Endothelial cell of umbilical vein (primary cell): ENCODE results near the gene ACTR1A. TPM values are rescaled to one million over a fixed set of nuclear protein-coding genes. Genes with fewer than 3 reads are reported as not detected.

ENCODE experiments used
- BruUV-seq: library from RNA; stranded (reverse); fragments of 400-500 nt; replicated peaks from 2 replicates; lab custom pipeline; 2021; lab: Mats Ljungman, UMichigan
- CTCF ChIA-PET: fragments of 300-600, 350-600 bp; sonication (Branson Sonifier 250); formaldehyde crosslinking; loops from one replicate; lab custom pipeline; 2021; ENCODE audit warnings: antibody characterized with exemption, inconsistent platforms; lab: Charles Lee
- POLR2A ChIA-PET: fragments of 300-600, 350-600 bp; sonication (Branson Sonifier 250); formaldehyde crosslinking; loops from one replicate; lab custom pipeline; 2021; ENCODE audit warnings: antibody characterized with exemption, inconsistent platforms; lab: Charles Lee
- DNase-seq: peaks from one replicate; pipeline ENCODE4 v3.0.0-alpha.2; 2011; ENCODE audit warnings: low read depth, low spot score
- FAIRE-seq: peaks from 2 replicates; lab custom pipeline; 2011; peaks lifted over from hg19 to GRCh38; lab: Jason Lieb, UNC
- H2AFZ ChIP-seq: 2 replicates; pipeline ENCODE4 v1.6.0; 2012; ENCODE audit warnings: low read depth, low read length, control low read depth, inconsistent platforms
- H3K27ac ChIP-seq: 2 replicates; pipeline ENCODE4 v1.5.1; 2011; ENCODE audit warnings: low read depth, mild to moderate bottlenecking, control low read depth, low read length, moderate library complexity; ENCODE audit not compliant: insufficient read depth
- H3K27me3 ChIP-seq, 2 experiments: 2 replicates each; pipeline versions ENCODE4 v1.6.0 to v1.6.1; 2011; ENCODE audit warnings: low read length in 2 of 2, mixed read lengths in 1 of 2; ENCODE audit not compliant: control insufficient read depth in 2 of 2, insufficient read depth in 2 of 2
- H3K36me3 ChIP-seq, 2 experiments: 2 replicates in 1 of 2; 3 replicates in 1 of 2; pipeline ENCODE4 v1.5.1; 2011; ENCODE audit warnings: low read length in 2 of 2, mild to moderate bottlenecking in 1 of 2, moderate library complexity in 1 of 2; ENCODE audit not compliant: control insufficient read depth in 2 of 2, insufficient read depth in 2 of 2; ENCODE audit errors: extremely low read depth in 1 of 2
- H3K4me1 ChIP-seq: 3 replicates; pipeline ENCODE4 v1.5.1; 2011; ENCODE audit warnings: mild to moderate bottlenecking, low read length; ENCODE audit not compliant: control insufficient read depth, insufficient read depth; ENCODE audit errors: extremely low read depth
- H3K4me2 ChIP-seq: 2 replicates; pipeline ENCODE4 v1.6.1; 2011; ENCODE audit warnings: low read length, control low read depth, mixed read lengths; ENCODE audit not compliant: insufficient read depth
- H3K4me3 ChIP-seq, 3 experiments: fragments of 200-600 bp in 1 of 3; sonication (generic), shearing (Covaris generic) in 1 of 3; replicated peaks in 1 of 3; 2 replicates each; pipeline ENCODE4 v1.5.1; 2011 to 2016; ENCODE audit warnings: control low read depth in 3 of 3, low read length in 3 of 3, mild to moderate bottlenecking in 2 of 3, inconsistent platforms in 1 of 3, low read depth in 1 of 3, moderate library complexity in 1 of 3; ENCODE audit not compliant: insufficient read depth in 1 of 3
- H3K79me2 ChIP-seq: 2 replicates; pipeline ENCODE4 v1.6.0; 2012; ENCODE audit warnings: low read length, inconsistent platforms; ENCODE audit not compliant: control insufficient read depth, insufficient read depth
- H3K9ac ChIP-seq: replicated peaks from 2 replicates; pipeline ENCODE3; 2011; ENCODE audit warnings: low read length, control low read depth; ENCODE audit not compliant: insufficient read depth; ENCODE audit errors: extremely low read depth
- H3K9me1 ChIP-seq: replicated peaks from 3 replicates; pipeline ENCODE4 v1.6.0; 2011; ENCODE audit warnings: mild to moderate bottlenecking, low read length; ENCODE audit not compliant: control insufficient read depth, insufficient read depth; ENCODE audit errors: extremely low read depth
- H3K9me3 ChIP-seq: replicated peaks from 2 replicates; pipeline ENCODE4 v1.5.1; 2012; ENCODE audit warnings: low read length, inconsistent platforms; ENCODE audit not compliant: control insufficient read depth, insufficient read depth
- H4K20me1 ChIP-seq: replicated peaks from 2 replicates; pipeline ENCODE3; 2011; ENCODE audit warnings: mild to moderate bottlenecking, low read length; ENCODE audit not compliant: control insufficient read depth, insufficient read depth; ENCODE audit errors: extremely low read depth
- EZH2 ChIP-seq: IDR thresholded peaks from 2 replicates; pipeline ENCODE4 v1.6.1; 2012; ENCODE audit warnings: borderline replicate concordance, low read depth, mild to moderate bottlenecking, moderate library complexity, low read length, inconsistent platforms; ENCODE audit not compliant: severe bottlenecking
- FOS ChIP-seq: IDR thresholded peaks from 2 replicates; pipeline ENCODE4 v1.6.1; 2011; ENCODE audit warnings: mild to moderate bottlenecking, low read length, moderate library complexity, borderline replicate concordance; ENCODE audit not compliant: insufficient read depth
- GATA2 ChIP-seq: IDR thresholded peaks from 2 replicates; pipeline ENCODE4 v1.7.0; 2011; ENCODE audit warnings: low read depth, mild to moderate bottlenecking, moderate library complexity, mixed read lengths, low read length; ENCODE audit not compliant: insufficient read length, insufficient read depth
- JUN ChIP-seq: IDR thresholded peaks from 2 replicates; pipeline ENCODE4 v1.6.1; 2011; ENCODE audit warnings: borderline replicate concordance, low read depth; ENCODE audit not compliant: insufficient read length, insufficient read depth
- MYC ChIP-seq: IDR thresholded peaks from one replicate; pipeline ENCODE4 v1.6.1; 2011; ENCODE audit warnings: mild to moderate bottlenecking, low read depth, low read length
- POLR2A ChIP-seq: IDR thresholded peaks from 2 replicates; pipeline ENCODE4 v1.6.1; 2012; ENCODE audit warnings: low read depth, mild to moderate bottlenecking, control low read depth, low read length
- POLR2AphosphoS5 ChIP-seq: IDR thresholded peaks from 2 replicates; pipeline ENCODE4 v1.6.1; 2012; ENCODE audit warnings: low read depth, mild to moderate bottlenecking, control low read depth, low read length, moderate library complexity; ENCODE audit not compliant: insufficient read depth
- dilution Hi-C: fragments of 300-500 bp; cut with MboI; formaldehyde crosslinking; loops from one replicate; pipeline ENCODE4 v1.15.0; 2019; ENCODE audit warnings: low sequenced_read_pairs; ENCODE audit not compliant: extremely low pct_ligation_motif_present
- intact Hi-C: fragments of 100-400 bp; cut with micrococcal nuclease; formaldehyde crosslinking; loops from one replicate; pipeline ENCODE4 v1.10.0; 2022
- polyA plus RNA-seq, 4 experiments: library from polyadenylated mRNA; depleted of rRNA in 3 of 4; stranded (reverse) in 3 of 4; unstranded in 1 of 4; fragments of >200 nt; gene quantifications; 2 replicates each; pipeline versions ENCODE4 v1.2.1 to v1.2.3, GENCODE V29; 2011 to 2012; ENCODE audit warnings: missing spikeins in 1 of 4
- total RNA-seq: library from RNA; stranded (reverse); gene quantifications from 2 replicates; pipeline ENCODE4 v1.2.3, GENCODE V29; 2021
- TF ChIP-seq, protein P1 (sequence below), 2 donors: IDR thresholded peaks; 1 replicate in 1 of 2; 2 replicates in 1 of 2; pipeline ENCODE4 v1.5.1; 2011; ENCODE audit warnings: low read length in 2 of 2, mild to moderate bottlenecking in 2 of 2, moderate library complexity in 2 of 2, control low read depth in 1 of 2, inconsistent platforms in 1 of 2, low read depth in 1 of 2; ENCODE audit not compliant: insufficient read depth in 1 of 2; ENCODE audit errors: extremely low read depth in 1 of 2
- TF ChIP-seq, protein P2 (sequence below): IDR thresholded peaks from 2 replicates; pipeline ENCODE4 v1.6.1; 2011; ENCODE audit not compliant: insufficient read depth, insufficient read length

ACTR1A gene
- total and polyA plus RNA-seq, 2 donors (not counting 3 experiments of a cell fraction or from before 2014, with no cell fraction given) = 155 to 164 TPM

DNA sequence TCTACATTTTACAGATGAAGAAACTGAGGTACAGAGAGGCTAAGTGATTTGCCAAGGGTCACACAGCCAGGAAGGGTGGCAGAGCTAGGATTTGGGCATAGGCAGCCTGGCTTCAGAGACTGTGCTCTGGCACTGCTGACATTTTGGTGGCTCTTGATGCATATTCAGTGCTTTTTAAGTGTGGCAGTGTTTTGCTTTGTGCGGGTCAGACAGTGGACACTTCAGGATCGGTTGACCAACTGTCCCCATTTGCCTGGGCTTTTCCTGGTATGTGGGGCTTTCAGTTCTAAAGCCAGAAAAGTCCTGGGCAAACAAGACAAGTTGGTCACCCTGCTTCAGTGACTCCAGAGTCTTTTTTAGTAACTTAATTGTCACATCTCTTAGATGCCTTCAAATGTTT lies 36.3 kb upstream of the ACTR1A start:
- no peaks in the 10 kb centered on the region for H3K9me1 ChIP-seq
- BruUV-seq = no TSS peak
- ChIA-PET CTCF (no interaction called here), POLR2A (no interaction called here)
- no peak overlapping the region for H3K27ac ChIP-seq
- dilution Hi-C loops (no loop called here), intact Hi-C loops (no loop called here)
- no peaks in the 10 kb centered on the region for H3K79me2 ChIP-seq
- H2AFZ ChIP-seq = no peak overlapping the region
- no peak overlapping the region for H3K4me2 ChIP-seq
- H3K4me3 ChIP-seq = no peak overlapping the region
- H3K36me3 ChIP-seq = peaks cover 0 to 2% of the 10 kb centered on the region in 2 experiments
- no peaks in the 10 kb centered on the region for H4K20me1 ChIP-seq
- H3K9ac ChIP-seq = no peak overlapping the region
- FAIRE-seq (no peak), DNase-seq (no peak)
- TF ChIP-seq, protein P1, sequence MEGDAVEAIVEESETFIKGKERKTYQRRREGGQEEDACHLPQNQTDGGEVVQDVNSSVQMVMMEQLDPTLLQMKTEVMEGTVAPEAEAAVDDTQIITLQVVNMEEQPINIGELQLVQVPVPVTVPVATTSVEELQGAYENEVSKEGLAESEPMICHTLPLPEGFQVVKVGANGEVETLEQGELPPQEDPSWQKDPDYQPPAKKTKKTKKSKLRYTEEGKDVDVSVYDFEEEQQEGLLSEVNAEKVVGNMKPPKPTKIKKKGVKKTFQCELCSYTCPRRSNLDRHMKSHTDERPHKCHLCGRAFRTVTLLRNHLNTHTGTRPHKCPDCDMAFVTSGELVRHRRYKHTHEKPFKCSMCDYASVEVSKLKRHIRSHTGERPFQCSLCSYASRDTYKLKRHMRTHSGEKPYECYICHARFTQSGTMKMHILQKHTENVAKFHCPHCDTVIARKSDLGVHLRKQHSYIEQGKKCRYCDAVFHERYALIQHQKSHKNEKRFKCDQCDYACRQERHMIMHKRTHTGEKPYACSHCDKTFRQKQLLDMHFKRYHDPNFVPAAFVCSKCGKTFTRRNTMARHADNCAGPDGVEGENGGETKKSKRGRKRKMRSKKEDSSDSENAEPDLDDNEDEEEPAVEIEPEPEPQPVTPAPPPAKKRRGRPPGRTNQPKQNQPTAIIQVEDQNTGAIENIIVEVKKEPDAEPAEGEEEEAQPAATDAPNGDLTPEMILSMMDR (IDR thresholded peaks at IDR 0.05; ENCODE audit: extremely low read depth in 1 of 2, insufficient read depth in 1 of 2, low read depth in 1 of 2, low read length in 2 of 2) = no peak
- no peak for TF ChIP-seq POLR2AphosphoS5
- no peak for TF ChIP-seq MYC
- TF ChIP-seq JUN = no peak
- TF ChIP-seq POLR2A = no peak
- no peak for TF ChIP-seq GATA2
- no peaks in the 10 kb centered on the region for H3K27me3 ChIP-seq
- H3K9me3 ChIP-seq = no peaks in the 10 kb centered on the region
- H3K4me1 ChIP-seq = no peaks in the 10 kb centered on the region

DNA sequence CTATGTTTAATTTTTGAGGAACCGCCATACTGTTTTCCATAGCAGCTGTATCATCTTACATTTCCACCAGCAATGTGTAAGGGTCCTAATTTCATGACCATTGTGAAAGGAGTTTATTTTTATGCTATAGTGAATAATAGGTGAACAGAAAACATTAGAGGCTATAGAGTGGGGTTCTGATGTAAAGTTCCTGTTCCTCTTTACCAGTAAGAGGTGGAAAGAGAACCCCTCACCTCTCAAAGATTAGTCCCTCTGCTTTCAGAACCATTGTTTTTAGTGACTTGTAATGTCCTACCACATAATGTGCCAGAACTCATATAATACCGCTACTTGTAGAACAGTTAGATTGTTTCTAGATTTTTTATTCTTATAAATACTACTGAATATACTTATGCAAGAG lies 35.4 kb upstream of the ACTR1A start:
- intact Hi-C loops (no loop called here), dilution Hi-C loops (no loop called here)
- Histone ChIP-seq H3K9ac (no peak overlapping the region), H3K27ac (no peak overlapping the region), H3K9me3 (no peaks in the 10 kb centered on the region), H3K9me1 (no peaks in the 10 kb centered on the region), H3K36me3 (peaks cover 0 to 2% of the 10 kb centered on the region in 2 experiments), H3K4me3 (no peak overlapping the region), H2AFZ (no peak overlapping the region), H3K27me3 (no peaks in the 10 kb centered on the region), H3K4me1 (no peaks in the 10 kb centered on the region), H3K4me2 (no peak overlapping the region), H3K79me2 (no peaks in the 10 kb centered on the region), H4K20me1 (no peaks in the 10 kb centered on the region)
- no peak for DNase-seq
- no peak for FAIRE-seq
- ChIA-PET CTCF (no interaction called here), POLR2A (no interaction called here)
- BruUV-seq = no TSS peak
- TF ChIP-seq POLR2A (no peak), MYC (no peak), POLR2AphosphoS5 (no peak), GATA2 (no peak), FOS (no peak), EZH2 (no peak), JUN (no peak)
- TF ChIP-seq, protein P1 (IDR thresholded peaks at IDR 0.05; ENCODE audit: extremely low read depth in 1 of 2, insufficient read depth in 1 of 2, low read depth in 1 of 2, low read length in 2 of 2) = no peak
- TF ChIP-seq, protein P2, sequence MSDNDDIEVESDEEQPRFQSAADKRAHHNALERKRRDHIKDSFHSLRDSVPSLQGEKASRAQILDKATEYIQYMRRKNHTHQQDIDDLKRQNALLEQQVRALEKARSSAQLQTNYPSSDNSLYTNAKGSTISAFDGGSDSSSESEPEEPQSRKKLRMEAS = no peak
